Choroid plexus epithelial cell (primary cell): ENCODE data around the gene PSMD8.
"Not testable (repeated sequence)": the region's sequence is repeated elsewhere in the genome, so short reads cannot be mapped to it uniquely, and the experiment has no call there.

Source experiments
- DNase-seq: peaks from one replicate; pipeline ENCODE4 v3.0.0-alpha.2; 2010; ENCODE audit warnings: low read depth
- H3K4me3 ChIP-seq: 2 replicates; pipeline ENCODE4 v1.5.1; 2011; ENCODE audit warnings: low read depth, mild to moderate bottlenecking, control low read depth, low read length, moderate library complexity
- CTCF ChIP-seq: conservative IDR thresholded peaks from 2 replicates; pipeline ENCODE4 v1.5.1; 2011; ENCODE audit warnings: low read depth, mild to moderate bottlenecking, control low read depth, inconsistent platforms, low read length, moderate library complexity

The PSMD8 gene

GRCh38 chr19:38336638-38337359, 37.6 kb upstream of the PSMD8 start:
- peak; percentile 96 for DNase-seq
- no peak for TF ChIP-seq CTCF
- H3K4me3 ChIP-seq: peak overlapping the region; percentile 58

DNA sequence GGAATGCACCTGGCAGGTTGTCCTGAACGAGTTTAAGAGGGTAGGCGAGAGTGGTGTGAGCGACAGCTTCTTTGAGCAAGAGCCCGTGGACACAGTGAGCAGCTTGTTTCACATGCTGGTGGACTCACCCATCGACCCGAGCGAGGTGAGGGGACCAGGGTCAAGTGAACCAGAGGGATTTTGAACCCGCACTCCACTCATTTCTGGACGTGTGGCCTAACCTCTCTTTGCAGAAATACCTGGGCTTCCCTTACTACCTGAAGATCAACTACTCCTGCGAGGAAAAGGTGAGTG, 37.1 kb upstream of the PSMD8 start:
- no peak for DNase-seq
- H3K4me3 ChIP-seq: peak overlapping the region; percentile 58
- no peak for TF ChIP-seq CTCF

GRCh38 chr19:38339011-38339410, 35.4 kb upstream of the PSMD8 start:
- DNase-seq, H3K4me3 ChIP-seq: not testable (repeated sequence)

GRCh38 chr19:38340927-38341326, 33.4 kb upstream of the PSMD8 start:
- DNase-seq: no peak
- no peak for TF ChIP-seq CTCF
- H3K4me3 ChIP-seq: no peak overlapping the region

GRCh38 chr19:38346837-38347236, 27.5 kb upstream of the PSMD8 start:
- no peak overlapping the region for H3K4me3 ChIP-seq
- DNase-seq: no peak
- TF ChIP-seq CTCF: no peak

- DNase-seq: no peak
- no peak overlapping the region for H3K4me3 ChIP-seq
- TF ChIP-seq CTCF: no peak
Observed at GRCh38 chr19:38350883-38351282, 23.5 kb upstream of the PSMD8 start.

DNA sequence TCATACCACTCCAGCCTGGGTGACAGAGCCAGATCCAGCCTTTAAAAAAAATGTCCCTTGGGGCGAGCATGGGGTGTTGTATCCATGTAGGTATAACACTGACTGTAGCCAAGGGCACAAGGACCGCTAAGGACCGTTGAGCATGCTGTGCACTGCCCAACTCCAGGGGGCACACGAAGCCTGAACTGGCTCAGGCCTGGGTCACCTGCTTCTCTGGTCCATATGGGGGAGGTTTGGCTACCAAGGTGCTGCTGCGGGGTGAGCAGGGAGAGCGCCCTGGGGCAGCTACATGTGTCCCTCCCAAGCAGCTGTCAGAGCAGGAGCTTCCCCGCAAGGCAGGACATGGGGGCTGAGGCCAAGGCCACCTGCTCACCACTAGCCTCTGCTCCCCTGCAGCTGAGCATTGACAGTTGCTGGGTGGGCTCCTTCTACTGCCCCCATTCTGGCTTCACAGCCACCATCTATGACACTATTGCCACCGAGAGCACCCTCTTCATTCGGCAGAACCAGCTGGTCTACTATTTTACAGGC, 22.4 kb upstream of the PSMD8 start:
- no peak for DNase-seq
- no peak for TF ChIP-seq CTCF
- no peak overlapping the region for H3K4me3 ChIP-seq
